Loucy (cell line): ENCODE results near the gene SCTR.

Source experiments
- H2AFZ ChIP-seq: fragments of 200-600 bp; sonication (generic); 2 replicates; pipeline ENCODE4 v1.6.0; 2016; ENCODE audit warnings: antibody characterized with exemption, mild to moderate bottlenecking, low read length, moderate library complexity
- H3F3A ChIP-seq: fragments of 200-600 bp; 2 replicates; pipeline ENCODE4 v1.6.0; 2016; ENCODE audit warnings: antibody characterized with exemption, low read depth, mild to moderate bottlenecking
- H3K27me3 ChIP-seq: fragments of 200-600 bp; sonication (generic); 2 replicates; pipeline ENCODE4 v1.6.1; 2014; ENCODE audit warnings: low read length, mild to moderate bottlenecking; ENCODE audit not compliant: insufficient read depth, poor library complexity, severe bottlenecking
- H3K36me3 ChIP-seq: fragments of 200-600 bp; sonication (generic); 2 replicates; pipeline ENCODE4 v1.6.1; 2016; ENCODE audit warnings: low read length; ENCODE audit not compliant: insufficient read depth
- H3K4me1 ChIP-seq: fragments of 200-600 bp; sonication (generic); 2 replicates; pipeline ENCODE4 v1.5.1; 2014; ENCODE audit warnings: low read length, mild to moderate bottlenecking; ENCODE audit not compliant: insufficient read depth, poor library complexity, severe bottlenecking
- H3K4me2 ChIP-seq: fragments of 200-600 bp; sonication (generic); 2 replicates; pipeline ENCODE4 v1.6.0; 2014; ENCODE audit warnings: antibody characterized with exemption, low read length, low read depth, mild to moderate bottlenecking; ENCODE audit not compliant: poor library complexity, severe bottlenecking
- H3K4me3 ChIP-seq: fragments of 200-600 bp; sonication (generic); 2 replicates; pipeline ENCODE4 v1.5.1; 2014; ENCODE audit warnings: low read length, mild to moderate bottlenecking, mixed read lengths; ENCODE audit not compliant: poor library complexity, severe bottlenecking
- H3K79me2 ChIP-seq: fragments of 200-600 bp; sonication (generic); 2 replicates; pipeline ENCODE4 v1.6.1; 2014; ENCODE audit warnings: low read length; ENCODE audit not compliant: insufficient read depth
- H3K9ac ChIP-seq: fragments of 200-600 bp; sonication (generic); 2 replicates; pipeline ENCODE4 v1.6.0; 2014; ENCODE audit warnings: mild to moderate bottlenecking, low read depth, low read length, moderate library complexity; ENCODE audit not compliant: poor library complexity, severe bottlenecking
- H3K9me2 ChIP-seq: fragments of 200-600 bp; sonication (generic); replicated peaks from 2 replicates; pipeline ENCODE4 v1.6.1; 2016; ENCODE audit warnings: low read depth, low read length, mixed read lengths
- H3K9me3 ChIP-seq: fragments of 200-600 bp; sonication (generic); 2 replicates; pipeline ENCODE4 v1.6.1; 2014; ENCODE audit warnings: mild to moderate bottlenecking, antibody characterized with exemption, low read length, low read depth; ENCODE audit not compliant: insufficient read depth
- H4K20me1 ChIP-seq: fragments of 200-600 bp; sonication (generic); 2 replicates; pipeline ENCODE4 v1.6.0; 2014; ENCODE audit warnings: antibody characterized with exemption, low read length, mild to moderate bottlenecking; ENCODE audit not compliant: insufficient read depth, poor library complexity, severe bottlenecking
- CTCF ChIP-seq: fragments of 200-600 bp; sonication (generic); conservative IDR thresholded peaks from 2 replicates; pipeline ENCODE4 v1.5.1; 2014; ENCODE audit warnings: mild to moderate bottlenecking, antibody characterized with exemption, low read length
- EZH2phosphoT487 ChIP-seq: fragments of 200-600 bp; IDR thresholded peaks from 2 replicates; pipeline ENCODE4 v1.6.1; 2018; ENCODE audit warnings: antibody characterized with exemption, mild to moderate bottlenecking, moderate library complexity, borderline replicate concordance

The SCTR gene

GRCh38 chr2:119511989-119512388 lies 12.3 kb downstream of the SCTR start:
- no peak for TF ChIP-seq CTCF
- TF ChIP-seq EZH2phosphoT487 = no peak
- Histone ChIP-seq H3K9me3 (no peaks in the 10 kb centered on the region), H3K4me1 (no peaks in the 10 kb centered on the region)

GRCh38 chr2:119508756-119509155 lies 15.5 kb downstream of the SCTR start:
- no peaks in the 10 kb centered on the region for H3K36me3 ChIP-seq
- no peak overlapping the region for H3K9ac ChIP-seq
- H3K27me3 ChIP-seq = no peaks in the 10 kb centered on the region
- H3K4me2 ChIP-seq = no peak overlapping the region
- no peaks in the 10 kb centered on the region for H3F3A ChIP-seq
- no peaks in the 10 kb centered on the region for H3K9me2 ChIP-seq
- no peak overlapping the region for H2AFZ ChIP-seq
- no peaks in the 10 kb centered on the region for H3K9me3 ChIP-seq
- H3K4me1 ChIP-seq = no peaks in the 10 kb centered on the region
- no peak for TF ChIP-seq EZH2phosphoT487
- no peak for TF ChIP-seq CTCF
- no peak overlapping the region for H3K4me3 ChIP-seq
- no peaks in the 10 kb centered on the region for H4K20me1 ChIP-seq
- no peaks in the 10 kb centered on the region for H3K79me2 ChIP-seq

More at GRCh38 chr2:119511989-119512388, 12.3 kb downstream of the SCTR start:
- Histone ChIP-seq H3F3A (no peaks in the 10 kb centered on the region), H3K27me3 (no peaks in the 10 kb centered on the region), H3K36me3 (no peaks in the 10 kb centered on the region), H3K9ac (no peak overlapping the region), H4K20me1 (no peaks in the 10 kb centered on the region), H3K9me2 (no peaks in the 10 kb centered on the region), H2AFZ (no peak overlapping the region), H3K4me2 (no peak overlapping the region), H3K79me2 (no peaks in the 10 kb centered on the region), H3K4me3 (no peak overlapping the region)

- Histone ChIP-seq H3K4me2 (no peak overlapping the region), H3K36me3 (no peaks in the 10 kb centered on the region), H3K79me2 (no peaks in the 10 kb centered on the region), H3K9me3 (peaks cover 15% of the 10 kb centered on the region; the same call in 1 of the 2 replicates), H3F3A (no peaks in the 10 kb centered on the region), H3K9me2 (no peaks in the 10 kb centered on the region), H3K4me1 (no peaks in the 10 kb centered on the region), H4K20me1 (no peaks in the 10 kb centered on the region), H3K9ac (no peak overlapping the region), H3K4me3 (no peak overlapping the region), H3K27me3 (no peaks in the 10 kb centered on the region), H2AFZ (no peak overlapping the region)
- no peak for TF ChIP-seq CTCF
- TF ChIP-seq EZH2phosphoT487 = no peak
These were observed 27.6 kb downstream of the SCTR start for GRCh38 chr2:119496682-119497081.
